K562 (cell line): ENCODE measurements around the gene SLC6A16. TPM values are rescaled to one million over a fixed set of nuclear protein-coding genes. Genes with fewer than 3 reads are reported as not detected.
A peak's percentile ranks its signal among the peaks of the same experiment; 100 is the strongest.

Experiments used
- ATAC-seq: fragments of 200-7000 bp; cut with Tn5 transposase; 3 replicates; pipeline ENCODE4 v1.9.1; 2020; ENCODE audit warnings: moderate library complexity
- BruUV-seq: library from RNA; stranded (reverse); fragments of 400-500 nt; replicated peaks from 2 replicates; lab custom pipeline; 2021; lab: Mats Ljungman, UMichigan
- CTCF ChIA-PET: fragments of 300-600 bp; formaldehyde crosslinking; extraction: SDS; loops from one replicate; lab custom pipeline; 2021; ENCODE audit warnings: low intra/inter-chr PET ratio; lab: Yijun Ruan, JAX
- POLR2A ChIA-PET: fragments of 300-600, 350-650 bp; sonication (Branson Sonifier 250); formaldehyde crosslinking; extraction: SDS; loops from one replicate; lab custom pipeline; 2021; ENCODE audit warnings: antibody characterized with exemption, inconsistent platforms; lab: Yijun Ruan, JAX
- DNase-seq, 4 experiments: peaks; one replicate each; pipeline versions ENCODE4 v3.0.0 to v3.0.0-alpha.2; 2011 to 2018; ENCODE audit warnings: low spot score in 3 of 4, mixed read lengths in 3 of 4; ENCODE audit errors: extremely low read depth in 1 of 4
- FAIRE-seq: peaks from 2 replicates; lab custom pipeline; 2011; peaks lifted over from hg19 to GRCh38; lab: Jason Lieb, UNC
- H2AFZ ChIP-seq: 2 replicates; pipeline ENCODE4 v1.6.0; 2011; ENCODE audit warnings: low read depth, low read length, control low read depth, inconsistent platforms
- H3K27ac ChIP-seq: fragments of 200-600 bp; 3 replicates; pipeline ENCODE4 v1.8.0; 2011; ENCODE audit warnings: low read depth, mild to moderate bottlenecking, control low read depth, inconsistent platforms, low read length, moderate library complexity, mixed read lengths; ENCODE audit errors: extremely low read depth
- H3K27me3 ChIP-seq, 2 experiments: fragments of 300-600 bp in 1 of 2; 2 replicates in 1 of 2; 3 replicates in 1 of 2; pipeline versions ENCODE4 v1.6.0 to v1.8.0; 2011; ENCODE audit warnings: inconsistent platforms in 2 of 2, low read length in 2 of 2, mild to moderate bottlenecking in 1 of 2, mixed read lengths in 1 of 2, moderate library complexity in 1 of 2; ENCODE audit not compliant: control insufficient read depth in 2 of 2, insufficient read depth in 2 of 2
- H3K36me3 ChIP-seq: fragments of 300-600 bp; 3 replicates; pipeline ENCODE4 v1.8.0; 2011; ENCODE audit warnings: mild to moderate bottlenecking, low read length, inconsistent platforms; ENCODE audit not compliant: control insufficient read depth, insufficient read depth
- H3K4me1 ChIP-seq, 2 experiments: fragments of 200-600 bp in 1 of 2; replicated peaks in 1 of 2; 2 replicates in 1 of 2; 3 replicates in 1 of 2; pipeline versions ENCODE4 v1.5.1 to v1.8.0; 2011; ENCODE audit warnings: inconsistent platforms in 2 of 2, low read length in 2 of 2, mild to moderate bottlenecking in 1 of 2, mixed read lengths in 1 of 2, moderate library complexity in 1 of 2; ENCODE audit not compliant: control insufficient read depth in 2 of 2, insufficient read depth in 2 of 2
- H3K4me2 ChIP-seq: 2 replicates; pipeline ENCODE4 v1.6.1; 2011; ENCODE audit warnings: low read length, control low read depth, inconsistent platforms, mixed read lengths; ENCODE audit not compliant: insufficient read depth
- H3K4me3 ChIP-seq: fragments of 200-600 bp; sonication (generic), shearing (Covaris generic); 2 replicates; pipeline ENCODE4 v1.5.1; 2016; ENCODE audit warnings: control low read depth, inconsistent platforms
- H3K79me2 ChIP-seq: fragments of 200-600 bp; 3 replicates; pipeline ENCODE4 v1.8.0; 2011; ENCODE audit warnings: low read length, inconsistent platforms; ENCODE audit not compliant: control insufficient read depth, insufficient read depth
- H3K9ac ChIP-seq, 2 experiments: 2 replicates each; pipeline versions ENCODE4 v1.6.0 to v1.6.1; 2011; ENCODE audit warnings: low read depth in 2 of 2, low read length in 2 of 2, control low read depth in 1 of 2, inconsistent platforms in 1 of 2, mild to moderate bottlenecking in 1 of 2, mixed read lengths in 1 of 2; ENCODE audit not compliant: insufficient read depth in 1 of 2
- H3K9me1 ChIP-seq: one replicate; pipeline ENCODE4 v1.6.0; 2011; ENCODE audit warnings: inconsistent platforms, mild to moderate bottlenecking, low read length, moderate library complexity; ENCODE audit not compliant: control insufficient read depth, insufficient read depth
- H3K9me3 ChIP-seq: replicated peaks from 2 replicates; pipeline ENCODE4 v1.5.1; 2011; ENCODE audit warnings: low read depth, low read length, inconsistent platforms; ENCODE audit not compliant: control insufficient read depth, insufficient read depth
- H4K20me1 ChIP-seq: replicated peaks from 2 replicates; pipeline ENCODE4 v1.6.1; 2011; ENCODE audit warnings: low read length, inconsistent platforms, mixed read lengths; ENCODE audit not compliant: control insufficient read depth, insufficient read depth
- SFPQ ChIP-seq: fragments of 200-400 bp; formaldehyde crosslinking; IDR thresholded peaks from 2 replicates; pipeline ENCODE4 v1.6.1; 2017; ENCODE audit warnings: mild to moderate bottlenecking, low read depth, low read length, moderate library complexity
- ZBTB7A ChIP-seq: IDR thresholded peaks from 2 replicates; pipeline ENCODE4 v1.6.1; 2011; ENCODE audit warnings: low read depth, mild to moderate bottlenecking, low read length, moderate library complexity, borderline replicate concordance; ENCODE audit not compliant: control insufficient read depth
- WGBS: fragments of 100-300 bp; shearing (Covaris generic); methylation state at CpG from one replicate; pipeline ENCODE4 v1.1.6; 2016; ENCODE audit warnings: low coverage, mixed read lengths; ENCODE audit not compliant: insufficient coverage; ENCODE audit errors: missing lambda C conversion rate; 5-methylcytosine and 5-hydroxymethylcytosine counted together
- in situ Hi-C: fragments of 300-500 bp; cut with MboI; formaldehyde crosslinking; loops from 4 replicates; pipeline ENCODE4 v1.15.0; 2018; ENCODE audit warnings: inconsistent platforms, mixed read lengths
- intact Hi-C: fragments of 100-400 bp; cut with micrococcal nuclease; formaldehyde crosslinking; loops from 2 replicates; pipeline ENCODE4 v1.14.2; 2022
- polyA plus RNA-seq, 8 experiments: library from polyadenylated mRNA; depleted of rRNA in 4 of 8; stranded (reverse) in 5 of 8; unstranded in 3 of 8; fragments of >200 nt; fragmentation: Nextera tagmentation in 2 of 8; fragmentation: Illumina TruSeq in 1 of 8; extraction: Ambion mirVana in 2 of 8; extraction: Trizol in 1 of 8; gene quantifications; 2 replicates each; pipeline versions ENCODE4 v1.2.1 to v1.2.3, GENCODE V29; 2011 to 2014; ENCODE audit warnings: inconsistent platforms in 1 of 8, missing spikeins in 1 of 8
- total RNA-seq, 7 experiments: library from RNA; depleted of rRNA in 6 of 7; stranded (reverse); fragments of >200 nt in 6 of 7; fragmentation: Illumina TruSeq in 2 of 7; extraction: Trizol in 2 of 7; gene quantifications; 2 replicates each; pipeline versions ENCODE4 v1.2.1 to v1.2.3, GENCODE V29; 2011 to 2021; ENCODE audit warnings: low replicate concordance in 1 of 7

The SLC6A16 gene
- total and polyA plus RNA-seq, 9 of the 15 experiments (the other 6 are each of a cell fraction or from before 2014, with no cell fraction given), result 0.05 to 0.95 (median 0.36) TPM

- no peak overlapping the region for H3K4me3 ChIP-seq
- FAIRE-seq (no peak), DNase-seq (no peak), ATAC-seq (no peak)
- no peaks in the 10 kb centered on the region for H3K27me3 ChIP-seq
- intact Hi-C loops (no loop called here), in situ Hi-C loops (no loop called here)
- CTCF ChIA-PET, result no interaction called here
- H3K9me1 ChIP-seq, result no peaks in the 10 kb centered on the region
- 92% methylated on average over 6 of the region's 11 CpGs for WGBS
- POLR2A ChIA-PET, result interaction anchor here (0.7 to 0.9 kb wide), 2 partner anchors 19 to 40 kb away, joined by 4 to 5 read pairs; no protein-coding TSS in a partner anchor
- H3K79me2 ChIP-seq, result no peaks in the 10 kb centered on the region
- no peak overlapping the region for H3K9ac ChIP-seq
- BruUV-seq, result no TSS peak
- no peak overlapping the region for H3K4me2 ChIP-seq
- TF ChIP-seq ZBTB7A (0 out of 2 replicates have a peak, but pooled peaks have one; percentile 21), SFPQ (no peak)
- H3K36me3 ChIP-seq, result peaks cover 23% of the 10 kb centered on the region; the same call in 1 of the 3 replicates
- H2AFZ ChIP-seq, result no peak overlapping the region
- H3K4me1 ChIP-seq, result peaks cover 25 to 43% of the 10 kb centered on the region in 2 experiments
- no peaks in the 10 kb centered on the region for H4K20me1 ChIP-seq
- no peaks in the 10 kb centered on the region for H3K9me3 ChIP-seq
- H3K27ac ChIP-seq, result peak overlapping the region; percentile 66; the same call in 1 of the 3 replicates
Measured at GRCh38 chr19:49340865-49341718, 16.1 kb upstream of the SLC6A16 start.
